Breast epithelium (tissue), 4 donors: ENCODE data around the gene WFDC2. TPM values are rescaled to one million over a fixed set of nuclear protein-coding genes. Genes with fewer than 3 reads are reported as not detected.

ENCODE experiments used
- DNase-seq, 2 donors: peaks; one replicate each; pipeline ENCODE4 v3.0.0-alpha.2; 2019; ENCODE audit warnings: low spot score in 2 of 2
- H3K27ac ChIP-seq, 2 donors: fragments of 200-600 bp; sonication (generic) in 1 of 2; one replicate each; pipeline ENCODE4 v1.5.1; 2016 to 2019; ENCODE audit warnings: mild to moderate bottlenecking in 1 of 2
- H3K27me3 ChIP-seq, 2 donors: fragments of 200-600 bp; sonication (generic) in 1 of 2; one replicate each; pipeline versions ENCODE4 v1.5.1 to v1.6.0; 2017 to 2019; ENCODE audit warnings: control low read depth in 1 of 2, mild to moderate bottlenecking in 1 of 2
- H3K36me3 ChIP-seq: fragments of 200-600 bp; one replicate; pipeline ENCODE4 v1.5.1; 2019
- H3K4me1 ChIP-seq, 2 donors: fragments of 200-600 bp; sonication (generic); one replicate each; pipeline ENCODE4 v1.5.1; 2016 to 2019; ENCODE audit warnings: control low read depth in 1 of 2
- H3K4me3 ChIP-seq, 3 donors: fragments of 200-600 bp; sonication (generic); 1 replicate in 2 of 3; 2 replicates in 1 of 3; pipeline ENCODE4 v1.5.1; 2016 to 2019; ENCODE audit warnings: mild to moderate bottlenecking in 3 of 3, moderate library complexity in 2 of 3
- H3K9me3 ChIP-seq, 2 donors: fragments of 200-600 bp; sonication (generic) in 1 of 2; one replicate each; pipeline ENCODE4 v1.5.1; 2016 to 2019; ENCODE audit warnings: control low read depth in 1 of 2
- POLR2A ChIP-seq: fragments of 450-650 bp; IDR thresholded peaks from one replicate; pipeline ENCODE4 v1.6.1; 2016; ENCODE audit warnings: antibody characterized with exemption, mild to moderate bottlenecking, moderate library complexity
- POLR2AphosphoS5 ChIP-seq, 3 donors: sonication (generic); formaldehyde crosslinking; IDR thresholded peaks; one replicate each; pipeline ENCODE4 v1.6.1; 2017; ENCODE audit warnings: antibody characterized with exemption in 3 of 3
- intact Hi-C: fragments of 100-400 bp; cut with DNase I; formaldehyde crosslinking; loops from one replicate; pipeline ENCODE4 v1.15.1; 2023; ENCODE audit warnings: low total_unique reads
- total RNA-seq, 3 donors: library from RNA; depleted of rRNA; stranded (reverse); fragments of >200 nt; gene quantifications; one replicate each; pipeline ENCODE4 v1.1.0, GENCODE V29; 2016
- TF ChIP-seq, protein P1 (sequence below), 3 donors: fragments of 450-650 bp; IDR thresholded peaks; one replicate each; pipeline ENCODE4 v1.5.1; 2016 to 2017; ENCODE audit warnings: antibody characterized with exemption in 3 of 3, mild to moderate bottlenecking in 3 of 3, moderate library complexity in 3 of 3

WFDC2 gene, protein sequence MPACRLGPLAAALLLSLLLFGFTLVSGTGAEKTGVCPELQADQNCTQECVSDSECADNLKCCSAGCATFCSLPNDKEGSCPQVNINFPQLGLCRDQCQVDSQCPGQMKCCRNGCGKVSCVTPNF
- total RNA-seq, result 100 to 1,000 TPM in 1 of 3 donors, 10 to 100 TPM in 1, not detected in 1; 43.9 to 106 TPM

DNA sequence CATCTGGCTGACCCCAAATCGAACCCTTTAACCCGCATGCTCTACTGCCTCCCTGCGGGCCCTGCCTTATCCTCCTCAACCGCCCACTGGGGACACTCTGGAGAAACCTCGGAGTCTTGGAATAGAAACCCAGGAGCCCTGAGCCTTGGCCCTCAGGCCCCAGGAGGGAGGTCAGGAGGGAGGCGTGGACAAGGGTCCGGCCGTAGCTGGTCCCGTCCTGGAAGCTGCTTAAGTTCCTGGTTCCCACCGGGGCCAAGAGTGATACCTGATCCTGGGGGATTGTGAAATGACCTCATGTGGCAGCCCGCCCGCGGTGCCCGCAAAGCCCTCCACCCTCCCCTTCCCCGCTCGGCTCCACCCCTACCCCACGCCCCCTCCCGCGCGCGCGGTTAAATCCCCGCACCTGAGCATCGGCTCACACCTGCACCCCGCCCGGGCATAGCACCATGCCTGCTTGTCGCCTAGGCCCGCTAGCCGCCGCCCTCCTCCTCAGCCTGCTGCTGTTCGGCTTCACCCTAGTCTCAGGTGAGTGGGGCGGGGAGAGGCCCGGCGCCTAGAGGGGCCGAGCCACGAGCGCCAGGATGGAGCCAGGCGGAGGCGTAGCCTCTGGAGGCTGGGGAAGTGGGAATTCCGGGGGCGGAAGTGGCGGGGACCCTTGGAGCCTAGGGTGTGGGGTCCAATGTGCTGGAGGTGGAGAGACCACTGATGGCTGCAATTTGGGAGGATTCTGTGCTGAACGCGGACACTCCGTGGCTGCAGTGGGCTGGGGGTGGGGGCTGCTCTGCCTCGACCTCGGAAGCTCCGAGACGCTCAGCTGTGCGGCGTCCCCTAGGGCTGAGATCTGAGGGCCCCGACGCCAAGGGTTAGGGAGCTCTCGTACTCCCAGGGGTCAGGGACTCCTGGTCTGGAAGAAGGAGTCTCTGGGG, at the start of gene WFDC2:
WFDC2 (plus strand) TSS at position 418 of the 926 bp plus-strand sequence; CDS start at position 447, 29 bp downstream.
- no peak for TF ChIP-seq POLR2A
- TF ChIP-seq POLR2AphosphoS5 (IDR thresholded peaks at IDR 0.05), result no peak
- TF ChIP-seq, protein P1, sequence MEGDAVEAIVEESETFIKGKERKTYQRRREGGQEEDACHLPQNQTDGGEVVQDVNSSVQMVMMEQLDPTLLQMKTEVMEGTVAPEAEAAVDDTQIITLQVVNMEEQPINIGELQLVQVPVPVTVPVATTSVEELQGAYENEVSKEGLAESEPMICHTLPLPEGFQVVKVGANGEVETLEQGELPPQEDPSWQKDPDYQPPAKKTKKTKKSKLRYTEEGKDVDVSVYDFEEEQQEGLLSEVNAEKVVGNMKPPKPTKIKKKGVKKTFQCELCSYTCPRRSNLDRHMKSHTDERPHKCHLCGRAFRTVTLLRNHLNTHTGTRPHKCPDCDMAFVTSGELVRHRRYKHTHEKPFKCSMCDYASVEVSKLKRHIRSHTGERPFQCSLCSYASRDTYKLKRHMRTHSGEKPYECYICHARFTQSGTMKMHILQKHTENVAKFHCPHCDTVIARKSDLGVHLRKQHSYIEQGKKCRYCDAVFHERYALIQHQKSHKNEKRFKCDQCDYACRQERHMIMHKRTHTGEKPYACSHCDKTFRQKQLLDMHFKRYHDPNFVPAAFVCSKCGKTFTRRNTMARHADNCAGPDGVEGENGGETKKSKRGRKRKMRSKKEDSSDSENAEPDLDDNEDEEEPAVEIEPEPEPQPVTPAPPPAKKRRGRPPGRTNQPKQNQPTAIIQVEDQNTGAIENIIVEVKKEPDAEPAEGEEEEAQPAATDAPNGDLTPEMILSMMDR (IDR thresholded peaks at IDR 0.05), result no peak
- no peaks in the 10 kb centered on the region for H3K27me3 ChIP-seq
- DNase-seq, result peak; percentile 37 to 60
- intact Hi-C loops, result no loop called here
- no peaks in the 10 kb centered on the region for H3K4me1 ChIP-seq
- H3K36me3 ChIP-seq, result no peaks in the 10 kb centered on the region
- peak within 1 kb of the TSS; percentile 42 to 81 (median 61) for H3K4me3 ChIP-seq
- H3K9me3 ChIP-seq, result no peaks in the 10 kb centered on the region
- peak within 1 kb of the TSS; percentile 83 to 86 for H3K27ac ChIP-seq

DNA sequence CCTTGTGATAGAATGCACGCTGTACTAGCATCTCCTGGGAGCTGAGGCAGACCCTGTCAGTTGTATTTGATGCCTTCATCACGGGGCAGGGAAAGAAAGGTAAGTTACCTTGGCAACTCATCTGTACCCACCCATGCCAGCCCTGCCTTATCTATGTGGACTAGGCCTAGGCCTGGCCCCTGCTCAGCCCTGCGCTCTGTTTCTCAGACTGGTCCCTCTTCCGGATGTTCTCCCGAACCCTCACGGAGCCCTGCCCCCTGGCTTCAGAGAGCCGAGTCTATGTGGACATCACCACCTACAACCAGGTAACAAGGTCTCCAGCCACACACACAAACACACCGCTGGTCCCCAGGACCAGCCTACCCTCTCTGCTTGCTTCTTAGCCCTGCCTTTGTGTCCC, 49.4 kb upstream of the WFDC2 start:
- Histone ChIP-seq H3K4me3 (peak overlapping the region in 1 of 3 donors; percentile 6), H3K4me1 (peaks cover 5 to 13% of the 10 kb centered on the region in 2 donors), H3K27ac (peak overlapping the region; percentile 88 to 96), H3K27me3 (no peaks in the 10 kb centered on the region), H3K36me3 (no peaks in the 10 kb centered on the region), H3K9me3 (no peaks in the 10 kb centered on the region)
- intact Hi-C loops, result loop anchor here (10.0 kb wide), 1 partner anchor 45 kb away; the partner anchor contains the start of gene TP53TG5
- no peak for DNase-seq
- TF ChIP-seq, protein P1 (IDR thresholded peaks at IDR 0.05), result no peak

DNA sequence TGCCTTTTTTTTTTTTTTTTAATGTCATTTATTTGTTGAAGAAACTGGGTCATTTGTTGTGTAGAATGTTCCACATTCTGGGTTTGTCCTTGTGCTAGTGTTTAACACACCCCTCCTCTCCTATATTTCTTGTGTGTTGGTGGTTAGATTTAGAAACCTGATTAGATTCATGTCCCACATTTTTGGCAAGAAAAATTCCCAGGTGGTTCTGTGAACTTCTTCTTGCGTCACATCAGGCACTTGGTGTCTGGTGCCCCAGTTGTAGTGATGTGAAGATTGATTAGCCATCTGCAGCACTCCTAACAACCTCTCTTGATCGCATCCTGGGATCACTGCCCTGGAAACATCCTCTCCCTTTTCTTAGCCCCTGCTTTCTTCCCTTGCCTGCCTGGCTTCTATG, 45.9 kb upstream of the WFDC2 start:
- no peaks in the 10 kb centered on the region for H3K36me3 ChIP-seq
- H3K4me1 ChIP-seq, result peaks cover 0 to 5% of the 10 kb centered on the region in 2 donors
- no peak for TF ChIP-seq POLR2AphosphoS5 (IDR thresholded peaks at IDR 0.05)
- TF ChIP-seq, protein P1 (IDR thresholded peaks at IDR 0.05), result no peak
- TF ChIP-seq POLR2A, result no peak
- DNase-seq, result no peak
- H3K9me3 ChIP-seq, result no peaks in the 10 kb centered on the region
- H3K27ac ChIP-seq, result no peak overlapping the region
- H3K27me3 ChIP-seq, result no peaks in the 10 kb centered on the region
- H3K4me3 ChIP-seq, result no peak overlapping the region
- intact Hi-C loops, result loop anchor here (10.0 kb wide), 1 partner anchor 49 kb away; the partner anchor contains the start of gene TP53TG5

DNA sequence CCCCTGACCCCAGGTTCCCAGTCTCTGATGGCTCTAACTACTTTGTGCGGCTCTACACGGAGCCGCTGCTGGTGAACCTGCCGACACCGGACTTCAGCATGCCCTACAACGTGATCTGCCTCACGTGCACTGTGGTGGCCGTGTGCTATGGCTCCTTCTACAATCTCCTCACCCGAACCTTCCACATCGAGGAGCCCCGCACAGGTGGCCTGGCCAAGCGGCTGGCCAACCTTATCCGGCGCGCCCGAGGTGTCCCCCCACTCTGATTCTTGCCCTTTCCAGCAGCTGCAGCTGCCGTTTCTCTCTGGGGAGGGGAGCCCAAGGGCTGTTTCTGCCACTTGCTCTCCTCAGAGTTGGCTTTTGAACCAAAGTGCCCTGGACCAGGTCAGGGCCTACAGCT, 44.0 kb upstream of the WFDC2 start:
- TF ChIP-seq POLR2AphosphoS5 (IDR thresholded peaks at IDR 0.05), result no peak
- TF ChIP-seq, protein P1 (IDR thresholded peaks at IDR 0.05), result no peak
- no peak for TF ChIP-seq POLR2A
- intact Hi-C loops, result loop anchor here (10.0 kb wide), 1 partner anchor 51 kb away; the partner anchor contains the start of gene TP53TG5
- H3K4me1 ChIP-seq, result no peaks in the 10 kb centered on the region
- no peak for DNase-seq
- H3K27me3 ChIP-seq, result no peaks in the 10 kb centered on the region
- H3K36me3 ChIP-seq, result no peaks in the 10 kb centered on the region
- H3K4me3 ChIP-seq, result no peak overlapping the region
- no peaks in the 10 kb centered on the region for H3K9me3 ChIP-seq
- no peak overlapping the region for H3K27ac ChIP-seq
